HG02623 (cell line): ENCODE data around the gene JAM2.
"Not testable (repeated sequence)": the region's sequence is repeated elsewhere in the genome, so short reads cannot be mapped to it uniquely, and the experiment has no call there.

Source experiments
- ATAC-seq: cut with Tn5 transposase; IDR thresholded peaks from one replicate; pipeline ENCODE4 v1.9.1; 2021; ENCODE audit warnings: moderate library complexity; ENCODE audit not compliant: unreplicated experiment

JAM2 gene

DNA sequence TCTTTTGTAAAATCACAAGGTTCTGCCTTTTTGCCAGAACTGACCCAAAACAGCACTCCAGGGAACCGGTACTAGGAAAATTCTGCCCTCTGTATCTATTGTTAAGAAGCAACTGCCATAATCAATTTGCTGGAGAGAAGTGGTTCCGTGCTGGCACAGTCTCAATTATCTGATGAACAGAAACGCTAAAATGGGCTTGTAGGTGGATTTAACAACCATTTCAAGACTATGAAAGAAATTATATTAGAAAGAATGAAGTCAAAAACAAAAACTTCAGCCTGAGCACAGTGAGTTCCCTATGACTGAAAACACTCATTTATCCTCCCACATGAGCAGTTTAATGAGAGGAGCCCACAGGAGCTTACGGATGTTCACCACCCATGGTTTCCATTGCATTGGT is 4.4 kb downstream of the JAM2 start:
- ATAC-seq: no peak

DNA sequence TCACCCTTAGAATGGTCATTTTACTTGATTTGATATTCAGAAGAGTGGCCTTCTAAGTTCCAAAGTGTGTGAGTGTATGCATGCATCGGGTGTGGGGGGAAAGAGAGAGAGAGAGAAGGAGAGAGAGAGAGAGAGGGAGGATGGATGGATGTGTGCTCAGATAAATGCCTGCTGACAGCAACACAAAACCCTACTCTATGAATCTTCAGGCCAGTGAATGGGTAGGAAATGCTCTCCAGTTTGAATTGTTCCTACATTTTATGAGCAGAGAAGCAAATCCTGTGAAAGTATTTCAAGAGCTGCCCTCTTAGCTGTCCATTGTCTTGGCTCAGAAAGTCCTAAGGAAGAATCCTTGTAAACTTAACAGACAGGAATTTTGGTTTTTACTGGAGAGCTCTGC is 7.4 kb downstream of the JAM2 start:
- ATAC-seq: no peak

DNA sequence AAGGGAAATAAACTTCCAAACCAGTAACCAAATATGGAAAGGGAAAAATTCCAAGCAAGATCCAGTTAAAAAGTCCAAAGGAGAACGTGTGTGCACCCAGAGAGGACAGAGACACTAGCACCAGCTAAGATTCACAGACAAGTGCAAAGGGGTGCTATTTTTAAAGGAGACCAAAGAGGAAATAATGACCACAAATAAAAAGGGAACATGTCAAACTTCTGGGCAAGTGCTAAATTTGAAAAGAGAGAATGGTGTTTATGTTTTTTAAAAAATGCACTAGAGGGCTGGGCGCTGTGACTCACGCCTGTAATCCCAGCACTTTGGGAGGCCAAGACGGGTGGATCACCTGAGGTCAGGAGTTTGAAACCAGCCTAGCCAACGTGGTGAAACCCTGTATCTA is 8.6 kb downstream of the JAM2 start:
- ATAC-seq: no peak

DNA sequence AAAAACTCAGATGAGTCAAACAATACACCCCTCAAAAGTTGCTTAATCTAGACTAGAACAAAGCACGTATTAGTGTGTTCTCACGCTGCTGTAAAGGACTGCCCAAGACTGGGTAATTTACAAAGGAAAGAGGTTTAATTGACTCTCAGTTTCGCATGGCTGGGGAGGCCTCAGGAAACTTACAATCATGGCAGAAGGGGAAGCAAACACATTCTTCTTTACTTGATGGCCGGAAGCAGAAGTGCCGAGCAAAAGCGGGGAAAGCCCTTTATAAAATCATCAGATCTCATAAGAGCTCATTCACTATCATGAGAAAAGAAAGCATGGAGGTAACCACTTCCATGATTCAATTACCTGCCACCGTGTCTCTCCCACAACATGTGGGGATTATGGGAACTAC is 10.1 kb downstream of the JAM2 start:
- ATAC-seq: no peak

DNA sequence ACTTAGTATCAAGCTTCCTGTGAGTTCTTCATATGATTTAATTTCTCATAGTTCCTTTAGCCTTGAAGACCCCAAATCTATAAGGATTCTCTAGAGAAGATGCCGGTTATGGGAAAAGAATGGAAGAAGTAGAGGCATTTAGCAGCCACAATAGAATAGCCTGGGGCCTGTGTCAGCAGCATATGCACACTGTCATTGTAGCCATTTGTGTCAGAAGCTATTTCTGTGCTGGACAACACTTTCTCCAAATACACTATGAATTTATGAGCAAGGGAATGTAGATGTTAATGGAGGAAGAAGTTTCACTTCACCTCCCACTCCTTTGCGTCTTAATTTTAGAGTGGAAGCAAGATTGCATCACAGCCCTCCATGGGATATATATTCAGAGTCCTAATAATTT is 17.4 kb downstream of the JAM2 start:
- no peak for ATAC-seq

DNA sequence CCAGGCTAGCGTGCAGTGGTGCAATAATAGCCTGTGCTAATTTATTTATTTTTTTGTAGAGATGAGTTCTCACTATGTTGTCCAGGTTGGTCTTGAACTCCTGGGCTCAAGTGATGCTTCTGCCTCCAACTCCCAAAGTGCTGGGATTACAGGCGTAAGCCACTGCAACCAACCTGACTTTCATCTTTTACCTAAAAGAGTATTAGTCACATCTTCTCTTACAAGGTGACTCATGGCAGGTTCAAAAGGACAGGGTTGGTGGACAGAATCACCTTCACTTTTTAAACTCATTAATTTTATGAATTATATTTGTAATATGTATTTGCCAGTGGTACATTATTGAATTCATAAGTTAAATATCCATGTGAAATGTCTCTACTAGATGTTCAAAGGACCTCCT is 18.1 kb downstream of the JAM2 start:
- ATAC-seq: no peak

DNA sequence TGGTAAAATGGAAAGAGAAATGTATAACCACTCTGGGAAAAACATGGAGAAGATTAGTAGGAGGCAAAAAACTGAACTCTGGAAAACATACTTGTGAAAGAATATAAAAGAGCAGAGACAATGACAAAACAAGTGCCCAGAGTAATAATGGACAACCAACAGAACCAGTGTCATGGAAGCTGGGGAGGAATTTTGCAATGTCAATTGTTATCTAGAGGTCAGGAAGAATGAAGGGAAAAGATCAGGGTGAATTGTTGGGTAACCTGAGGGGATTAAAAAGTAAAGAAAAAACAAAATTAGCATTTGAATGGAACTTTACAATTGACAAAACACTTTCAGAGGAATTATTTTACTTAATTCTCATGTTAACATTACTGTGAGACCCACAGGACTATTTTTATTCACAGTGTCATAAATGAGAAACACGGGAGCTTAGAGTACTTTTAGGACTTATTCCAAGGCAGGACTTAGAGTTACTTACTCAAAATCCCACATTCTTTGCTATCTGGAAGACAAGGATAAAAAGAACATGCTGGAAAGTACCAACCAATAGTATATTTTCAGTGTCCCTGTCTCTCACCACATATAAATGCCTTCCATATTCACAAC is 19.5 kb downstream of the JAM2 start:
- ATAC-seq: no peak

DNA sequence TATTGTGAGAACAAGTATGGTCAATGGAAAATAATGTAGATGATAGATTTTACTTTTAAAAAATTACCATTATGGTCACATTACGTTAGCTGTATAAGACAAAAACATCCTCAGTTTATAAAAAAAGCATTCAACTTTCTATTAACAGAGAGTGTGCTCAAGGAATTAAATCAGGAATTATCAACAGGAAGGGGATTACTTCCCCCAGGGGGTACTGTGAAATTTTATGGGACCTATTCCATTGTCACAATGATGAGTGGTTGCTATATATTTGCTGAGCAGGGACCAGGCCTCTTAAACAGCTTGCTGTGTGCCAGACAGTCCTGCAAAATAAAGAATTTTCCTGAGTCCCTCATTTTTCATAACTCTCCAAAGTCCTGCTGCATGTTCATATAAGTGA is 21.2 kb downstream of the JAM2 start:
- no peak for ATAC-seq

DNA sequence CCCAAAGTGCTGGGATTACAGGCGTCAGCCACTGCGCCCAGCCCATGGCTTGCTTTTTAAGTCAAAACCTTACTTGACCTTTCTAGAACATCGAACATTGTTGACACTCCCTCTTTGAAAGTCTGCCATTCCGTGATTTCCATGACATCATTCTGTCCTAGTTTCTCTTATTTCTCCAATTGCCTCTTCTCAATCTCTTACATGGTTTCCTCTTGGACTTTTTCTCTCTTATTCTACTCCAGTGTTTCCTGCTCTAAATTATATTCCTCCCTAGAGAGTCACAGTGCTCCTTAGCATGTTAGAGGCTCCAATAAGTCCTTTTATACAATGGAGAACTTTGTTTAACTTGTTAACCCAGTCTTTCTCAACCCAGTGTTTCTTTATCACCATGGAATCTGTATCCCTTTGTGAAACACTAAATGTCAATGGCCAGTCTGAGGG is 25.5 kb downstream of the JAM2 start:
- ATAC-seq: no peak

DNA sequence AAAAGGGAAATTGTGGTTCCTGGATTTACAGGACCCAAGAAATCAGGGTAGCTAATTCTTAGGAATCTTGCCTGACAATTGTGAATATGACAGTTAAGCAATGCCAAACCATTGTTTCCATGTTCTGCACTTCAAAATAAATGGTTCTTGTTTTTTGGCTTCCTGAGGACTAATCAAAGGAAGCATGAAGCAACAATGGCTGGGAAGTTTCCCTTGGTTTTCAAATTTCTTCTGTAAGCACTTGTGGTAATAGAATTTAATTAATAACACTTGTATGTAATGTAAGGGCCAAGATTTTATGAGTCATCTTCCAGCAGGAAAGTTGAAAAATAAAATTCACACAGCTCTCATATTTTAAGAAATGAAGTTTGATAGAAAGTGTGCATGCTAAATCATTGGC is 31.7 kb downstream of the JAM2 start:
- no peak for ATAC-seq

DNA sequence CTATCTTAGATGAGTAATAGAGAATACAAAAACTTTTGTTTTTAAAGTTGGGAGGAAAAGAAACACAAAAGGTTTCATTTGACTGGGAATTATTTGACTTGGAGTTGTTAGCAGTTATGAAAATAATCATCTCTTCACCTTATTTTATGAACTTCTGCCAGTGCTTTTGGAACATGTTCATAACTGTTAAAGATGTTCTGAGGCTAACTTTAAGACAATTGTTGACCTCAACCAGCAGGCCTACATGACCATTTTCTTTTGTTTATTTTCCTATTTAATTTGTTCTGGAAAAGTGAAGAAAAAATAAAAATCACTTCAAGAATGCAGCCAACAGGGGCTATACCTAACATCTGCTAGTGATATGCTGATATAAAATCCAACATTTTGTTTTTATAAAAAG is 37.4 kb downstream of the JAM2 start:
- ATAC-seq: no peak

DNA sequence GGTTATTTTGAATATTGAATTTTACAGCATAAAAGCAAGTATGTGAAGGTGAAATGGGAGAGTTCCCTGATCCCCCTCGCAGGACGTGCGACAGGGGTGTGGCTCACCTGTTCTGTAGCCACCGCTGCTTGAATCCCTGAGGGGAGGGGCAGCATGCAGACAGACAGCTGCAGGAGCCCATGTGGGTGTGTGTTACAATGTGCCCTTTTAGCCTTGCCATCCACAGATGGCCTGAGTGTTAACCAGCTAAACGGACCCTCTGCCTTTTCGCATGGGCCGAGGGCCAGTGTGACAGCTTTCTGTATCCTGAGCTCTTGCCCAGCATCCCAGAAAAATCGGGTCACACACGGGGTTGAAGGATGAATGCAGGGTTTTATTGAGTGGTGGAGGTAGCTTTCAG is 43.3 kb downstream of the JAM2 start:
- no peak for ATAC-seq

DNA sequence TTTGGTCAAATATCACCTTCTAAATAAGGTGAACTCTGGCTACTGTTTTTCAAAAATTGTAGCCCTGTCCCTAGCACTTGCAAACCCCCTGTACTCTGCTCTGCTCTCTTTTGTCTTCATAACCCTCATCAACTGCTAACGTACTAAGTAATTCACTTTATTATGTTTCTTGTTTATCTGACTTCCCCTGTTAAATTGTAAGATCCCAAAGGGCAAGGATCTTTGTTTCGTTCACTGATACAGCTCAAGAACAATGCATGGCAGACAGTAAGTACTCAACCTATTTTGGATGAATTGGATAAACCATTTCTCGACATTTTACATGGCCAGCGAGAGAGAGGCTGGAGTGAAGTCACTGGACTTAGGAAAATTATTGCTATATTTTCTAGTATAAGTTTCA is 48.7 kb downstream of the JAM2 start:
- ATAC-seq: no peak

DNA sequence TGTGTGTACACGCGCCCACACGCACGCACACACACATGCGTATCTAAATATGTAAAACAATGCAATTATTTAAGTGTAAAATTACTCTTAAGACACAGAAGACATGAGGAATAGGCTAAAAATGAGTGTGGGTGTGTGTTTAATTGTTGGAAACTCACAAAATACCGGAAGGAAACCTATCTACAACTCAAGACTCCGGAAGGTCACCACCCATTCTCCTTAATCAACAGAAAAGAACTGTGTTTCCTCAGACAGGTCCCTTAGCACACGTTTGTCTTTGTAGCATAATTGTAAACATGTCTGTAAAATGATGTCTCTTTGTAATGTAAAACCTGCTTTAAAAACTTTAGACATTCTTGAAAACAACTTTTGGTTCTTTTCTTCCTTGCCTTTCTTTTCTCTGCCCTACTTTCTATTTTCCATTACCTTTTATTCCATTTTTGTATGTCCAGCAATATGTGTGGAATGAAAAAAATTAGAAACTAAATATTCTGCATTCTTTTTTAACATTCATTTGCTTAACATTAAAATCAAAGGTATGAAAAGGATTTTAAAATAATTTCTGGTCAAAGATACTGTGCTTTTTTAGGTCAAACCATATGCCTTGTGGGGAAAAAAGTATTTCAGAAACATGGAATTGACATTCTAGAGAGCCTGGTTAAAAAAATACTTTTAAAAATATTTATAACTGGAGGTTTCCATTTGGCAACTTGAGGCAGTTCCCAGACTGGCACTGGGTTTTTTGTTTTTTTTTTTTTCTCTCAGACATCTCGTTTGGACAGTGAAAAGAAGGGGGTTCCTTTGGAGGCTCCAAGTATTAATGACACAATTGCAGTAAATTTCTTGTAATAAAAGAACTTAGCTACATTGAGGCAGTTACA is 49.5 kb downstream of the JAM2 start:
- no peak for ATAC-seq

DNA sequence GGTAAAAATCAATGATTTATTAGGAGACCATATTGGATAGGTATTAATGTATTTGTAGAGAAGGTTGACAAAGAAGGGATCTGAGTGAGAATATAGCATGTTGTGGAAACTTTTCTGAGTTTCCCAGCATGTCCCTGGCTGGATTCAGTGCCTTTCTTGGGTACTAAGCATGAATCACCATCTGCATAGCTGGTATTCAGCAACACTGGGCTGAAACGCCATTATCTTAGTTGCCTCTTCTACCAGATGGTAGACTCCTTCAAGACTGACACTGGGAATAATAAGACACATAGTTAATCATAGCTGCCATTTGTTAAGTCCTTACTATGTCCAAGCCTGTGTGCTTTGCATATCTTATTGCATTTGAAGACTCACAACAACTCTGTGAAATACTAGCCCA is 50.2 kb downstream of the JAM2 start:
- no peak for ATAC-seq

DNA sequence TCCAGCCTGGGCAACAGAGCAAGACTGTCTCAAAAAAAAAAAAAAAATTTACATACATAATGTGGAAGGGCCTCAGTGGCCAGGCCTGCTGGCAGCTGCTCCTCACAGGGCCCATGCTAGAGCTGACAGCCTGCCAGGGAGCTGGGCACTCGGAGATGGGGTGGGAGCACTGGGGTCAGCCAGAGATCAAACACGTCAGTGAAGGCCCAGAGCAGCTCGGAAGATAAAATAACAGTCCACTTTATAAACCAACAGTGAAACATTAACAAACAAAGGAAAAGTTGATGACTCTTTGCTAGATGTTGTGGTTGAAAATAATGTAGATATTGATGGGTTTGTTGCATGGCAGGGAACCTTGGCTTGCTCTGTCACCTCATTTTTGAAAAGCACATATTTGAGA is 52.9 kb downstream of the JAM2 start:
- ATAC-seq: no peak

DNA sequence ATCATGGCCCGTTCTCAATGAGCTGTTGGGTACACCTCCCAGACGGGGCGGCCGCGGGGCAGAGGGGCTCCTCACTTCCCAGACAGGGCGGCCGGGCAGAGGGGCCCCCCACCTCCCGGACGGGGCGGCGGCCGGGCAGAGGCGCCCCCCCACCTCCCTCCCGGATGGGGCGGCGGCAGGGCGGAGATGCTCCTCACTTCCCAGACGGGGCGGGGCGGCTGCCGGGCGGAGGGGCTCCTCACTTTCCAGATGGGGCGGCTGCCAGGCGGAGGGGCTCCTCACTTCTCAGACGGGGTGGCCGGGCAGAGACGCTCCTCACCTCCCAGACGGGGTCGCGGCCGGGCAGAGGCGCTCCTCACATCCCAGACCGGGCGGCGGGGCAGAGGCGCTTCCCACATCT is 56.4 kb downstream of the JAM2 start:
- not testable (repeated sequence) for ATAC-seq

DNA sequence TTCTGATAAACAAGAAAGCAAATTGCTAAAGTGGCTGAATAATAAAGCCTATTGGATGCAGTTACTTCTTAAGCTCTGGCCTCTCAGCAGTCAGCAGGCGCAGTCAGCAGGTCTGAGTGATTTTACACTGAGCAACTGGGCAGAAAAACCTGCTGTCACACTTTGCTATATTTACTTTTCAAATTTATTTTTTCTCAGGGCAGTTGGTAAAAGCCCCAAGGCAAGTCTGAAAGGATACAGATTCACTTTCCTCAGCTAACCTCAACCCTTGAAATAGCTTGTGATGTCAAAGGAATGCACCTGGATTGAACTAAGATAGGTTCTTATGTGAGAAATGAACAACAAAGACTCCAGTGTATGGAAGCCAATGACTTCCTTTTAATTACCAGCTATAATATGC is 61.7 kb downstream of the JAM2 start:
- no peak for ATAC-seq

DNA sequence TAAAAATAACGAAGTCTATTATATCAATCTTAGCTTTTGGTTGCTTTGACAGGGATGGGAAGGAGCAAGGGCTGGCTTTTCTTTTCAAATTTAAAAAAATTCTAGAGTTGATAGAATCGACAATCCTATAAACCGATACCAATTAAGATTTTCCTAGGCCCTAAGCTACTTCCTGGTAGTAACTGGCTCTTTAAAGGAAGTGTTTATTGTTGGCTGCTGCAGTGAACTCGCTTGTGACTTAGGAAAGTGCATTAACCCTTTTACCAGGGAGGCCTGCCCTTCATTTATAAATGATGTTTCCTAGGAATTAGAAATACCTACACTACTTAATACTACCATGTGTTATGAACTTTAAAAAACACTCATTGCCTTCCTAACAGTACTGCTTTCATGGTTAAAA is 62.5 kb downstream of the JAM2 start:
- no peak for ATAC-seq

DNA sequence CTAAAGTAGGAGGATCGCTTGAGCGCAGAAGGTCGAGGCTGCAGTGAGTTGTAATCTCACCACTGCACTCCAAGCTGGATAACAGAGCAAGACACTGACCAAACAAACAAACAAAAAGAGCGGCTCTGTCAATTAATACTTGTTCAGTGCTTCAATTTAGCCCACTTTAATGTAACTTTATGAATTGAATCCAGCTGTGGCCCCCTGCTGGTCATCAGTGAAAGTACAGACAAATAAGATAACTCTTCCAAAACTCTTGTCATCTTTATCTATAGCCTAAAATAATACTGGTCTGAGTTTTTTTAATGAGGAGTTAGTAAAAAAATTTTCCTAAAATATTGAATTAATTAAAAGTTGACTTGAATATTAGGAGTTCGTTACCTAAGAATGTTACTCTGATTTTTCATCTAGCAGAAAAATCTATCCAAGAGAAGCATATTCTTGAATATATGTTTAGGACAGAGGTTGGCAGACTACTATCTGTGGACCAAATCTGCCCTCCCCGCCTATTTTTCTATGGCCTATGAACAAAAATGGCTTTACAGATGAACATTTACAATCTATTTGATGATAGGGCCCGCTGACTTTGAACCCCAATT is 69.5 kb downstream of the JAM2 start:
- peak; percentile 48 for ATAC-seq

DNA sequence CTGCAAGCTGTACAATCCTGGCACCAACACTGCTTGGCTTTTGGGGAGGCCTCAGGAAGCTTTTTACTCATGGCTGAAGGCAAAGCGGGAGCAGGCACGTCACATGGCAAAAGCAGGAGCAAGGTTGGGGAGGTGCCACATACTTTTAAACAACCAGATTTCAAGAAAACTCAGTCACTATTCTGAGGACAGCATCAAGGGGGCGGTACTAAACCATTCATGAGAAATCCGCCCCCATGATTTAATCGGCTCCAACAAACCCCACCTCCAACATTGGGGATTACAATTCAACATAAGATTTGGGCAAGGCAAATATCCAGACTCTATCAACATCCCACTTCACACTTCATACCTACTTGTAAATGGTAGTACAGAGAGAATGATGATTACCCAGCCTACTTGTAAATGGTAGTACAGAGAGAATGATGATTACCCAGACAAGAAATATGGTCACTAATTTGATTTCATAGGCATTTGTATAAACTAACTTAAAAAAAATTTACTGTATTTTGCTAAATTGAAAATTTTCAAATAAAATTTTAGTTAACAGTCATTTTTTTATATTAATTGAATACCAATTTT is 70.7 kb downstream of the JAM2 start:
- ATAC-seq: no peak

DNA sequence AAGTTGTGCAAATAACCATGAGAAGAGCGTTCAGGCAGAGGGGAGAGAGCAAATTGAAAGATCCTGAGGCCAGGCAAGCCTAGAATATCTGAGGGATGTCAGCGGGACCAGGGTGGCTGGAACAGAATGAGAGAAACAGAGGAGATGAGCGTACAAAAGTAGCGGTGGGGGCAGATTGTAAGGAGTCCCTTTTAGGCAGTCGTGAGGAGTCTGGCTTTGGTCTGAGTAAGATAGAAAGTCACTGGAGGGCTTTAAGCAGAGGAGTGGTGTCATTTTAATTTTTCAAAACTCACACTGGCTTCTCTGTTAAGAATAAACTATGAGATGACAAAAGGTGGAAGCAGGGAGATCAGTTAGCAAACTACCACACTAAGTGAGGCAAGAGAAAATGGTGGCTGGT is 71.5 kb downstream of the JAM2 start:
- no peak for ATAC-seq
